Adipocyte (in vitro differentiated cells): ENCODE measurements around the gene GK.
"Not testable (repeated sequence)": the region's sequence is repeated elsewhere in the genome, so short reads cannot be mapped to it uniquely, and the experiment has no call there.

Experiments
- DNase-seq: peaks from one replicate; pipeline ENCODE4 v3.0.0-alpha.2; 2015; ENCODE audit warnings: low read depth
- H3K27me3 ChIP-seq: replicated peaks from 2 replicates; pipeline ENCODE4 v1.7.0; 2013; ENCODE audit warnings: mild to moderate bottlenecking, low read length, moderate library complexity; ENCODE audit not compliant: control insufficient read depth, insufficient read depth
- H3K36me3 ChIP-seq: 2 replicates; pipeline ENCODE4 v1.7.0; 2013; ENCODE audit warnings: low read length, mild to moderate bottlenecking, moderate library complexity; ENCODE audit not compliant: control insufficient read depth, insufficient read depth, severe bottlenecking
- H3K4me1 ChIP-seq: 2 replicates; pipeline ENCODE4 v1.7.0; 2013; ENCODE audit warnings: mild to moderate bottlenecking, low read length, moderate library complexity; ENCODE audit not compliant: control insufficient read depth, insufficient read depth
- H3K4me3 ChIP-seq: 2 replicates; pipeline ENCODE4 v1.7.0; 2013; ENCODE audit warnings: mild to moderate bottlenecking, low read length, moderate library complexity
- H3K9ac ChIP-seq: 2 replicates; pipeline ENCODE4 v1.7.0; 2013; ENCODE audit warnings: mild to moderate bottlenecking, low read length, moderate library complexity
- H3K9me3 ChIP-seq: 2 replicates; pipeline ENCODE4 v1.7.0; 2013; ENCODE audit warnings: mild to moderate bottlenecking, low read length, moderate library complexity; ENCODE audit not compliant: control insufficient read depth

The GK gene

DNA sequence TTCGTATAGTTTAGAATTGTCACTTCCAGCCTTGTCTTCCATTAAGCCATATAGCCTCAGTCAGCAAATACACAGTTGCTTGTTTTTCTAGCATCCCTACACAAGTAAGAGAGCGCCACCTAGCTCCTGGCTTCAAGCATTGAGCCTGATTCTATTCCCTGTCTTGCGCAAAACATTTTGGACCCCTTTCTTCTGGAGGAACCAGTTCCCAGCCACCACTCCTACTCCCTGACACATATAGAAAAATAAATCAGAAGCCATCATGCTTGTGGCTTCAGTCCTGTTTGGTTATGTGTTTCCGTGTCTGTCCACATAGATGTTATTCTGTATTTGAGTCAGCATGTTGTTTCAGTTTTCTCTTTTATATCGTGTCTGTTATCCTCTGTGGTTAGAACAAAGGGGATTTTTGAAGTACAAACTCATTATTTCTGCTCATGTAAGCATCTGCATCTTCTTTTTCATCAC lies 59.9 kb downstream of the GK start:
- Histone ChIP-seq H3K4me3 (no peak overlapping the region), H3K9me3 (no peaks in the 10 kb centered on the region), H3K9ac (no peak overlapping the region), H3K27me3 (peaks cover 12% of the 10 kb centered on the region), H3K4me1 (no peaks in the 10 kb centered on the region), H3K36me3 (no peaks in the 10 kb centered on the region)
- DNase-seq = peak; percentile 76

DNA sequence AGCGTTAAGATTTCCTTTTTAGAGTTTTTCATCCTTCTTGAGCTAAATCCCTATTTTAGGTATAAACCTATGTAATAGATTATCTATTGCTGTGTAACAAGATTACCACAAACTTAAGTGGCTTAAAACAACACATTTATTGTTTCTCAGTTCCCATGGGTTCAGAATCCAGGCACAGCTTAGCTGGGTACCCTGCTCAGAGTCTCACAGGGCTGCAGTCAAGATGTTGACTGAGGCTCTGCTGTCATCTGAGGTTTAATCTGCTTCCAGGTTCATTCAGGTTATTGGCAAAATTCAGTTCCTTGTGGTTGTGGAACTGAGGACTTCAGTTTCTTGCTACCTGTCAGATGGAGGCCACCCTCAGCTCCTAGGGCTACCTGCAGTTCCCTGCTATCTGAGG lies 60.9 kb downstream of the GK start:
- no peak overlapping the region for H3K4me3 ChIP-seq
- peaks cover 12% of the 10 kb centered on the region for H3K27me3 ChIP-seq
- H3K9me3 ChIP-seq = no peaks in the 10 kb centered on the region
- H3K9ac ChIP-seq = no peak overlapping the region
- no peak for DNase-seq
- no peaks in the 10 kb centered on the region for H3K36me3 ChIP-seq
- H3K4me1 ChIP-seq = no peaks in the 10 kb centered on the region

DNA sequence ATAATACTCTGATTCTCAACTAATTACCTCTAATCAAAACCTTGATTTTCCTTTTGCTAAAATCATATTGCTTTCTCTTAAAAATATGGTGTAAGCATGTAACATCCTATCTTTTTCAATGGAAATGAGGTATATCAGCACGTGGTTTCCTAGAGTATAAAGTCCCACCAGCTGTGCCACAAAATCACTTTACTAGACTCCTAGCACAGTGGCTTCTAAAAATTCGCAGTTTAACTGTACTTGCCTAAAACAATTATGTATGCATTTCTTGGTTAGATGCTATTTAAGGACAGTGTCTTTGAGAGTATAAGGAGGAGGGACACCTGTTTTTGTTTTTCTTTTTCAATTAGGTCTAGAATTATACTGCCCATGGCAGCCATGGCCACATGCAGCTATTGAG lies 62.8 kb downstream of the GK start:
- Histone ChIP-seq H3K9me3 (no peaks in the 10 kb centered on the region), H3K4me3 (no peak overlapping the region), H3K27me3 (peaks cover 12% of the 10 kb centered on the region), H3K36me3 (peaks cover 5% of the 10 kb centered on the region), H3K9ac (no peak overlapping the region), H3K4me1 (no peaks in the 10 kb centered on the region)
- DNase-seq = no peak

DNA sequence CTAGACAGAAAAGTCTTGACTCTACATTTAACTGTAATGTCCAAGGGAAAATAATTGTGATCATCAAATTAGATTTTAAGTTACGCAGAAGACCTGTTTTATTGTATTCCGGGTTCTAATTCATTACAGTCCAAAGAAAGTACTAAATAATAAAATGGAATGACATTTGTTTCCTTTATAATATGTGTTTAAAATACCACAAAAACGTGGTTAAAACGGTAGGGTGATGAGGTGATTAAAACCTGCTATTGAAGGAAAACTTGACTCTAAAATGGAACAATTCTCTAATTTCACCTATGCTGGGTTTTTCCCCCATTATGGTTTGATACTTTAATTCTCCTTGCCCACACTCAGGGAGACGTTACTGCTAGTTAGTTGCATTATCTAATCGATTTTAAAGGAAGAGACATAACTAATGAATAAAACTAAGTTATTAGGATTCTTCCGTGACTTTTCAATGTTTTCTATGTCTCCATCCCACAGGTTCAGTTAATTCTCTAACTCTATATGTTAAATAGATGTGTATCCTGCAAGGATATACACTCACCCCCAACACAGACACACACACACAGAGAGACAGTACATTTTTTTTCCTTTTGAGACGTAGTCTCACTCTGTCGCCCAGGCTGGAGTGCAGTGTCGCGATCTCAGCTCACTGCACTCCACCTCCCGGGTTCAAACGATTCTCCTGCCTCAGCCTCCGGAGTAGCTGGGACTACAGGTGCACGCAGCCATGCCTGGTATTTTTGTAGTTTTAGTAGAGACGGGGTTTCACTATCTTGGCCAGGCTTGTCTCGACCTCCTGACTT lies 80.8 kb downstream of the GK start:
- H3K9ac ChIP-seq = no peak overlapping the region
- H3K4me1 ChIP-seq = no peaks in the 10 kb centered on the region
- H3K9me3 ChIP-seq = no peaks in the 10 kb centered on the region
- H3K27me3 ChIP-seq = no peaks in the 10 kb centered on the region
- no peaks in the 10 kb centered on the region for H3K36me3 ChIP-seq
- no peak for DNase-seq
- H3K4me3 ChIP-seq = no peak overlapping the region

DNA sequence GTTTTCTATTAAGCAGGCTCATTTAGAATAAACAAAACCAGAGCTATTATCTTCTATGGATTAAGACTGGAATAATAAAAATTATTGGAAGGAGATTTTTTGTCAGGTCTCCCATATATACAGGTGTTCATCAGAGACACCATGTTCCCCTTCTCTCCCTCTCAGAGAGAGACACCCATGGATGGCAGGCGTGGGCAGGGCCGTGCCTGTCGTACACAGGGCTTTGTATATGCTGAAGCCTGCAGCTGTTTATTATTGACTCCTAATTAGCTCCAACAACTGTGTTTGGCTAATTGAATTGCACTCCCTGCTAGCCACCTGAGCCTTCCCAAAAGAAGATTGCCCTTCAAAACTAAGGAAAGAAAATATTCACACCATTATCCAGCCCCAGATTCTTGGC lies 81.6 kb downstream of the GK start:
- Histone ChIP-seq H3K9ac (no peak overlapping the region), H3K36me3 (no peaks in the 10 kb centered on the region), H3K4me1 (no peaks in the 10 kb centered on the region), H3K4me3 (no peak overlapping the region), H3K9me3 (no peaks in the 10 kb centered on the region), H3K27me3 (no peaks in the 10 kb centered on the region)
- no peak for DNase-seq

GRCh38 chrX:30735839-30736238 lies 82.6 kb downstream of the GK start:
- peak; percentile 65 for DNase-seq
- H3K36me3 ChIP-seq = no peaks in the 10 kb centered on the region
- no peaks in the 10 kb centered on the region for H3K9me3 ChIP-seq
- H3K4me1 ChIP-seq = peaks cover 5% of the 10 kb centered on the region
- no peaks in the 10 kb centered on the region for H3K27me3 ChIP-seq
- H3K4me3 ChIP-seq = no peak overlapping the region
- no peak overlapping the region for H3K9ac ChIP-seq

DNA sequence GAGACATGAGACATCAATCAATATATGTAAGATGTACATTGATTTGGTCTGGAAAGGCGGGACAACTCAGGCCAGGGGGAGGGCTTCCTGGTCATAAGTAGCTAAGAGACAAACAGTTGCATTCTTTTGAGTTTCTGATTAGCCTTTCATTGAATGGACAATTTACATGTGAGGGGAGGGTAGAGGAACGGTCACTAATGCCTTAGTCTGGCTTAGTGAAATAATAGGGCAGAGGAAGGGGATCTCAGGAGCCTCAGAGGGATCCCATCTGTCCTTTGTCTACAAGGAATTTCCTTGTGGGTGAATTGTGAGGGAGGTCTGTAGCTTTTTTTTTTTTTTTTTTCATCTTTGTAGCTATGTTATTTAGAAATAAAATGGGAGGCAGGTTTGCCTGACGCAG lies 88.3 kb downstream of the GK start:
- peaks cover 5% of the 10 kb centered on the region for H3K4me1 ChIP-seq
- DNase-seq = no peak
- H3K4me3 ChIP-seq = no peak overlapping the region
- peaks cover 27% of the 10 kb centered on the region for H3K27me3 ChIP-seq
- no peaks in the 10 kb centered on the region for H3K36me3 ChIP-seq
- no peak overlapping the region for H3K9ac ChIP-seq
- peaks cover 4% of the 10 kb centered on the region for H3K9me3 ChIP-seq

GRCh38 chrX:30748342-30748960 lies 95.2 kb downstream of the GK start:
- no peak for DNase-seq

DNA sequence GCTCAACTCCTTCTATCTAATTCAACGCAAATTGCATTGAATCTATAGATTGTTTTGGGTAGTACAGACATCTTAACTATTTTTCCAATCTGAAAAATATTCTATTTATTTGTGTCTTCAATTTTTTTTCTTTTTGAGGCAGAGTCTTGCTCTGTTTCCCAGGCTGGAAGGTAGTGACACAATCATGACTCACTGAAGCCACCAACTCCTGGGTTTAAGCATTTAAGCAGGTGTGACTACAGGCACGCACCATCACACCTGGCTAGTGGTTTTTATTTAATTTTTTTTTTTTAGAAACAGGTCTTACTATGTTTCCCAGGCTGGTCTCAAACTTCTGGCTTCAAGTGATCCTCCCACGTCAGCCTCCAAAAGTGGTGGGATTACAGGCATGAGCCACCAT lies 98.3 kb downstream of the GK start:
- H3K4me1 ChIP-seq = no peaks in the 10 kb centered on the region
- H3K36me3 ChIP-seq = no peaks in the 10 kb centered on the region
- DNase-seq = no peak
- H3K27me3 ChIP-seq = peaks cover 3% of the 10 kb centered on the region
- H3K9ac ChIP-seq = no peak overlapping the region
- no peak overlapping the region for H3K4me3 ChIP-seq
- no peaks in the 10 kb centered on the region for H3K9me3 ChIP-seq

More at GRCh38 chrX:30748342-30748960, 95.2 kb downstream of the GK start:
- Histone ChIP-seq H3K9me3 (peaks cover 4% of the 10 kb centered on the region), H3K4me1 (no peaks in the 10 kb centered on the region), H3K27me3 (peaks cover 22% of the 10 kb centered on the region), H3K9ac (no peak overlapping the region), H3K4me3 (no peak overlapping the region), H3K36me3 (no peaks in the 10 kb centered on the region)

DNA sequence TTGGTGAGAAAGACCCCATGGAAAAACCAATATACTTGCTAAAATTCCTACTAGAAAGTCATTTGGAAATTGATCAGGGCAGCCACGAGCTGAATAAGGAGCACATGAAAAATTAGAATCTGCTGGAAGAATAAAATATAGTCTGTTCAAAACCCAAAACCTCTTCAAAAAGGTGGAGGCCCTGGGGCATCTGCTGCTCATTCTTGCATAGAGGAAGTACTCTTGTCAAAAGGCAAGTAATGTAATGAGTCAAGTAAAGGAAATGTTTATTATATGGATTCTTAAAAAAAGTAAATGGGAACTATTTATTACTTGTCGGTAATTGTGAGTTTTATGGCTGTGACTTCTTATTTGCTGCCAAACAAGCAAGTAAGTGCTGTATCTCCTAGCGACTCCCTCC lies 109.5 kb downstream of the GK start:
- peaks cover 10% of the 10 kb centered on the region for H3K9me3 ChIP-seq
- H3K9ac ChIP-seq = no peak overlapping the region
- H3K4me1 ChIP-seq = no peaks in the 10 kb centered on the region
- DNase-seq = no peak
- H3K36me3 ChIP-seq = no peaks in the 10 kb centered on the region
- no peak overlapping the region for H3K4me3 ChIP-seq
- peaks cover 7% of the 10 kb centered on the region for H3K27me3 ChIP-seq

DNA sequence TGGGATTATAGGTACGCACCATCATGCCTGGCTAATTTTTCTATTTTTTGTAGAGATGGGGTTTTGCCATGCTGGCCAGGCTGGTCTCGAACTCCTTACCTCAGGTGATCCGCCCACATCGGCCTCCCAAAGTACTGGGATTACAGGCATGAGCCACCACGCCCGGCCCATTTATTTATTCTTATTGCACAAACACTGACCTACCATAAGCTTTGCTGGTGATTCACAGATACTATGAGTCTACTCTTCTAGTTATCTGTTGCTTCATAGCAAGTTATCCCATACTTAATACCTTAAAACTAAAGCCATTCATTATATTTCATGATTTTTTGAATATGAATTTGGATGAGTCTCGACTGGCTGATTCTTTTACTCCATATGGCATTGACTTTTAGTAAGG lies 120.5 kb downstream of the GK start:
- H3K9ac ChIP-seq, H3K4me1 ChIP-seq, H3K4me3 ChIP-seq, H3K36me3 ChIP-seq, DNase-seq, H3K27me3 ChIP-seq: not testable (repeated sequence)
- peaks cover 11% of the 10 kb centered on the region for H3K9me3 ChIP-seq
